ENCODE data around the gene AHNAK.

AHNAK gene

GRCh38 chr11:62542111-62542745 lies 4.4 kb downstream of the AHNAK start:
- no peak for TF ChIP-seq CTCF (IDR thresholded peaks at IDR 0.05; ENCODE audit: control insufficient read depth, extremely low read depth, insufficient read depth)
- no peak for DNase-seq (ENCODE audit: low read depth)
- H3K4me3 ChIP-seq (ENCODE audit: low read depth, low read length) = peak overlapping the region; percentile 25; the same call in 1 of the 2 replicates

- no peak overlapping the region for H3K4me3 ChIP-seq (ENCODE audit: low read depth, low read length)
- no peak for DNase-seq (ENCODE audit: low read depth)
- TF ChIP-seq CTCF (IDR thresholded peaks at IDR 0.05; ENCODE audit: control insufficient read depth, extremely low read depth, insufficient read depth) = no peak
Observed at GRCh38 chr11:62540804-62541701, 5.6 kb downstream of the AHNAK start.

GRCh38 chr11:62539238-62539925 lies 7.2 kb downstream of the AHNAK start:
- no peak for DNase-seq (ENCODE audit: low read depth)
- H3K4me3 ChIP-seq (ENCODE audit: low read depth, low read length) = no peak overlapping the region
- TF ChIP-seq CTCF (IDR thresholded peaks at IDR 0.05; ENCODE audit: control insufficient read depth, extremely low read depth, insufficient read depth) = no peak

GRCh38 chr11:62538470-62539237 lies 8.0 kb downstream of the AHNAK start:
- no peak for TF ChIP-seq CTCF (IDR thresholded peaks at IDR 0.05; ENCODE audit: control insufficient read depth, extremely low read depth, insufficient read depth)
- no peak overlapping the region for H3K4me3 ChIP-seq (ENCODE audit: low read depth, low read length)
- no peak for DNase-seq (ENCODE audit: low read depth)

- no peak for TF ChIP-seq CTCF (IDR thresholded peaks at IDR 0.05; ENCODE audit: control insufficient read depth, extremely low read depth, insufficient read depth)
- no peak overlapping the region for H3K4me3 ChIP-seq (ENCODE audit: low read depth, low read length)
Observed at GRCh38 chr11:62536301-62536957, 10.2 kb downstream of the AHNAK start.

GRCh38 chr11:62535802-62536201 lies 10.8 kb downstream of the AHNAK start:
- DNase-seq (ENCODE audit: low read depth) = no peak
- TF ChIP-seq CTCF (IDR thresholded peaks at IDR 0.05; ENCODE audit: control insufficient read depth, extremely low read depth, insufficient read depth) = no peak
- H3K4me3 ChIP-seq (ENCODE audit: low read depth, low read length) = no peak overlapping the region

More at GRCh38 chr11:62536301-62536957, 10.2 kb downstream of the AHNAK start:
- DNase-seq (ENCODE audit: low read depth) = no peak

Data from LNCaP clone FGC (cell line).